Lower lobe of right lung (tissue), 2 donors: ENCODE data around the gene EN2. TPM values are rescaled to one million over a fixed set of nuclear protein-coding genes. Genes with fewer than 3 reads are reported as not detected.
"Not testable (repeated sequence)": the region's sequence is repeated elsewhere in the genome, so short reads cannot be mapped to it uniquely, and the experiment has no call there.

Experiments
- ATAC-seq, 2 donors: fragments of 200-7000 bp; cut with Tn5 transposase; one replicate each; pipeline ENCODE4 v1.9.1; 2020 to 2022; ENCODE audit warnings: mild to moderate bottlenecking in 2 of 2, moderate library complexity in 2 of 2
- DNase-seq: peaks from one replicate; pipeline ENCODE4 v3.0.0-alpha.2; 2020
- H3K27ac ChIP-seq: fragments of 200-600 bp; one replicate; pipeline ENCODE4 v1.8.0; 2022
- H3K27me3 ChIP-seq: fragments of 200-600 bp; one replicate; pipeline ENCODE4 v1.8.0; 2022; ENCODE audit warnings: low read depth
- H3K36me3 ChIP-seq: fragments of 200-600 bp; one replicate; pipeline ENCODE4 v1.8.0; 2022; ENCODE audit warnings: mild to moderate bottlenecking
- H3K4me1 ChIP-seq: fragments of 200-600 bp; one replicate; pipeline ENCODE4 v1.8.0; 2022
- H3K4me3 ChIP-seq: fragments of 200-600 bp; one replicate; pipeline ENCODE4 v1.8.0; 2022; ENCODE audit warnings: mild to moderate bottlenecking
- H3K9me3 ChIP-seq: fragments of 200-600 bp; one replicate; pipeline ENCODE4 v1.8.0; 2022
- intact Hi-C: fragments of 100-400 bp; cut with DNase I; formaldehyde crosslinking; loops from one replicate; pipeline ENCODE4 v1.11.0; 2022
- total RNA-seq: library from RNA; stranded (reverse); fragmentation: NEBNext Ultra II Directional; extraction: Animal tissue kit (Norgen Biotek cat#: 25700); gene quantifications from one replicate; pipeline ENCODE4 v1.2.1, GENCODE V29; 2021
- TF ChIP-seq, protein P1 (sequence below): fragments of 200-600 bp; IDR thresholded peaks from one replicate; pipeline ENCODE4 v1.8.0; 2022; ENCODE audit warnings: antibody characterized with exemption, mild to moderate bottlenecking
- donor health status: DM: no; HTN: yes; CAD: no; lungs with severe emphysema.

EN2 gene
- total RNA-seq, 1 donor from 2014 or later: not detected

- Histone ChIP-seq H3K4me3 (no peak overlapping the region), H3K27ac (no peak overlapping the region), H3K4me1 (no peaks in the 10 kb centered on the region), H3K9me3 (no peaks in the 10 kb centered on the region), H3K27me3 (peaks cover 65% of the 10 kb centered on the region), H3K36me3 (no peaks in the 10 kb centered on the region)
- TF ChIP-seq, protein P1, sequence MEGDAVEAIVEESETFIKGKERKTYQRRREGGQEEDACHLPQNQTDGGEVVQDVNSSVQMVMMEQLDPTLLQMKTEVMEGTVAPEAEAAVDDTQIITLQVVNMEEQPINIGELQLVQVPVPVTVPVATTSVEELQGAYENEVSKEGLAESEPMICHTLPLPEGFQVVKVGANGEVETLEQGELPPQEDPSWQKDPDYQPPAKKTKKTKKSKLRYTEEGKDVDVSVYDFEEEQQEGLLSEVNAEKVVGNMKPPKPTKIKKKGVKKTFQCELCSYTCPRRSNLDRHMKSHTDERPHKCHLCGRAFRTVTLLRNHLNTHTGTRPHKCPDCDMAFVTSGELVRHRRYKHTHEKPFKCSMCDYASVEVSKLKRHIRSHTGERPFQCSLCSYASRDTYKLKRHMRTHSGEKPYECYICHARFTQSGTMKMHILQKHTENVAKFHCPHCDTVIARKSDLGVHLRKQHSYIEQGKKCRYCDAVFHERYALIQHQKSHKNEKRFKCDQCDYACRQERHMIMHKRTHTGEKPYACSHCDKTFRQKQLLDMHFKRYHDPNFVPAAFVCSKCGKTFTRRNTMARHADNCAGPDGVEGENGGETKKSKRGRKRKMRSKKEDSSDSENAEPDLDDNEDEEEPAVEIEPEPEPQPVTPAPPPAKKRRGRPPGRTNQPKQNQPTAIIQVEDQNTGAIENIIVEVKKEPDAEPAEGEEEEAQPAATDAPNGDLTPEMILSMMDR: no peak
- intact Hi-C loops: no loop called here
- no peak for ATAC-seq
- DNase-seq: peak; percentile 8
Observed at GRCh38 chr7:155441856-155442255, 16.1 kb upstream of the EN2 start.

GRCh38 chr7:155444746-155445145, 13.2 kb upstream of the EN2 start:
- H3K36me3 ChIP-seq: no peaks in the 10 kb centered on the region
- intact Hi-C loops: no loop called here
- peaks cover 13% of the 10 kb centered on the region for H3K4me1 ChIP-seq
- DNase-seq (peak; percentile 23), ATAC-seq (no peak)
- TF ChIP-seq, protein P1: no peak
- H3K27ac ChIP-seq: no peak overlapping the region
- H3K4me3 ChIP-seq: no peak overlapping the region
- no peaks in the 10 kb centered on the region for H3K9me3 ChIP-seq
- H3K27me3 ChIP-seq: peaks cover 70% of the 10 kb centered on the region

DNA sequence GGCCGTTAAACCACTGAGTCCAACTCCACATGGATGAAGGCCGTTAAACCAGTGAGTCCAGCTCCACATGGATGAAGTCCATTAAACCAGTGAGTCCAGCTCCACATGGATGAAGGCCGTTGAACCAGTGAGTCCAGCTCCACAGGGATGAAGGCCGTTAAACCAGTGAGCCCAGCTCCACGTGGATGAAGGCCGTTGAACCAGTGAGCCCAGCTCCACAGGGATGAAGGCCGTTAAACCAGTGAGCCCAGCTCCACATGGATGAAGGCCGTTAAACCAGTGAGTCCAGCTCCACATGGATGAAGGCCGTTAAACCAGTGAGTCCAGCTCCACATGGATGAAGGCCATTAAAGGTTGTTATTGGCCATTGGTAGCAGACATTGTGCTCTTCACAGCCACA, 12.3 kb upstream of the EN2 start:
- H3K4me3 ChIP-seq, intact Hi-C loops, H3K9me3 ChIP-seq, H3K27ac ChIP-seq, H3K36me3 ChIP-seq, ATAC-seq: not testable (repeated sequence)
- Histone ChIP-seq H3K27me3 (peaks cover 70% of the 10 kb centered on the region), H3K4me1 (peaks cover 13% of the 10 kb centered on the region)
- peak; percentile 0 for DNase-seq

- no peak for DNase-seq
- intact Hi-C loops: no loop called here
- H3K36me3 ChIP-seq: no peaks in the 10 kb centered on the region
- no peak overlapping the region for H3K4me3 ChIP-seq
- peaks cover 73% of the 10 kb centered on the region for H3K27me3 ChIP-seq
- H3K9me3 ChIP-seq: no peaks in the 10 kb centered on the region
- H3K4me1 ChIP-seq: peaks cover 13% of the 10 kb centered on the region
- no peak overlapping the region for H3K27ac ChIP-seq
- no peak for ATAC-seq
- TF ChIP-seq, protein P1: no peak
Observed at GRCh38 chr7:155447603-155448002, 10.3 kb upstream of the EN2 start.

DNA sequence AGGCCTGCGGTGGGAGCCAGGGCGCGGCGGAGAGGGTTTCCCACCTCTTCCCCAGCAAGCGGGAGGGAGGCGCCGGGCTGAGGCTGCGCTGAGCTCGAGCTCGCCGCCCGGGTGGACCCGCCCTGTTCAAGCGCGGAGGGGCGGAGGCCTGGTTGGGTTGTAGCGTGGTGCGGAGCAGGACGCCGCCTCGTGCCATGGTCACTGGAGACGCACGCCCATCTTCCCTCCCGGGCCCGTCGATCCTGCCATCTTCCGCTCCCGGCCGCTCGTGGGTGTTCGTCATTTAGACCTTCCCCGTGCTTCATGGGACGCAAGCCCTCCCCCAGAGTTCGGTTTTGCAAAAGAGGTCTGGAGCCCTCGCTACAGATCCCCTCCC, 9.3 kb upstream of the EN2 start:
- intact Hi-C loops: no loop called here
- Histone ChIP-seq H3K4me1 (peaks cover 13% of the 10 kb centered on the region), H3K4me3 (no peak overlapping the region), H3K27me3 (peaks cover 83% of the 10 kb centered on the region), H3K36me3 (no peaks in the 10 kb centered on the region), H3K27ac (no peak overlapping the region), H3K9me3 (no peaks in the 10 kb centered on the region)
- peak; percentile 38 for DNase-seq
- ATAC-seq: peak; percentile 55 to 60
- TF ChIP-seq, protein P1: no peak

DNA sequence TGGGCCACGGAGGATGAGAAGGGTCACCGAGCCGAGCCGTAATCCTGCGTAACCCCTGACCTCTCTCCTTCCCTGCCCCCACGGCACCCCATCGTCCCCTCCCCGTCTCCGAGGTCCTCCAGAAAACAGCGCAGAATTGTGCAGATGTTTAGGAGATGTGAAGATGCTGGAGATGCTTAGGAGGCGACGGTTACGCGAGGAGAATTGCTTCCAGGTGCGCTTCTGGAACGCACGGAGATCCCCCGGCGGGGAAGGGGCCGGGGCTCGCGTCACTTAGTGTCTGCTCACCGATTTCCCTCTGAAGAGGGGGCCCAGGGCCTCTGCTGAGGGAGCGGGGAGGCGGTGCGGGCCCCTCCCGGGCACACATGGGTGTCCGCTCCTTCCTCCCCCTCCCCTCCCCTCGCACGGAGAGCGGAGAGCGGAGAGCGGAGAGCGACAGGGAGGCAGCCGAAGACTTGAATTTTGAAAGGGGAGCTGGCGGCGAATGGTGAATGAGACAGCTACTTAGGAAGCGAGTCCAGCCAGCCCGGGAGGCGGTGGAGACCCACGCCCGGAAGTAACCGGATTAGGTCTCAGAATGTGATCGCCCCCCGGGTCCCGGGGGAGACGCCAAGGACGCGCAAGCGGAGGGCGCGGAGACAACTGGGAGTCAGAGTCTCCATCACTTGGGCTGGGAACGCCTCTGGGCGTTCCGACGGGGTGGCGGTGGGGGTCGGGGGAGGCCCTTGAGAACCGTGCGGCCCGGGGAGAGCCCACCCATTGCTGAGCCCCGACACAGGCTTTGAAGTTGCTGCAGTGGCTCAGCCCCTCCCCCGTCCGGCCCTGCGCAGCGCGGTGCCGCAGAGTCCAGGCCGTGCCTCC, 8.7 kb upstream of the EN2 start:
- intact Hi-C loops: no loop called here
- H3K27me3 ChIP-seq: peaks cover 89% of the 10 kb centered on the region
- peaks cover 20% of the 10 kb centered on the region for H3K4me1 ChIP-seq
- no peaks in the 10 kb centered on the region for H3K9me3 ChIP-seq
- no peak overlapping the region for H3K4me3 ChIP-seq
- no peaks in the 10 kb centered on the region for H3K36me3 ChIP-seq
- TF ChIP-seq, protein P1: no peak
- ATAC-seq (no peak), DNase-seq (peak; percentile 25)
- no peak overlapping the region for H3K27ac ChIP-seq
